ENCODE data around the gene DYSF.

DYSF gene

GRCh38 chr2:71715241-71715750 is 261.9 kb downstream of the DYSF start:
- DNase-seq: no peak

- DNase-seq: no peak
Measured at GRCh38 chr2:71715951-71716696, 262.8 kb downstream of the DYSF start.

- DNase-seq: no peak
Measured at GRCh38 chr2:71716697-71717624, 263.6 kb downstream of the DYSF start.

- DNase-seq: no peak
Measured at GRCh38 chr2:71718686-71719085, 265.3 kb downstream of the DYSF start.

GRCh38 chr2:71719520-71720282 is 266.3 kb downstream of the DYSF start:
- DNase-seq: no peak

- no peak for DNase-seq
Measured at GRCh38 chr2:71720283-71720560, 266.9 kb downstream of the DYSF start.

GRCh38 chr2:71720596-71721361 is 267.4 kb downstream of the DYSF start:
- no peak for DNase-seq

- no peak for DNase-seq
Measured at GRCh38 chr2:71721362-71721665, 268.0 kb downstream of the DYSF start.

- no peak for DNase-seq
Measured at GRCh38 chr2:71721669-71722068, 268.3 kb downstream of the DYSF start.

GRCh38 chr2:71722286-71722685 is 268.9 kb downstream of the DYSF start:
- no peak for DNase-seq

- DNase-seq: no peak
Measured at GRCh38 chr2:71724793-71725192, 271.4 kb downstream of the DYSF start.

- no peak for DNase-seq
Measured at GRCh38 chr2:71725836-71726235, 272.5 kb downstream of the DYSF start.

- DNase-seq: no peak
Measured at GRCh38 chr2:71727562-71727961, 274.2 kb downstream of the DYSF start.

- no peak for DNase-seq
Measured at GRCh38 chr2:71728036-71728435, 274.7 kb downstream of the DYSF start.

- no peak for DNase-seq
Measured at GRCh38 chr2:71730785-71731383, 277.5 kb downstream of the DYSF start.

- no peak for DNase-seq
Measured at GRCh38 chr2:71734620-71735019, 281.3 kb downstream of the DYSF start.

- DNase-seq: no peak
Measured at GRCh38 chr2:71735676-71736075, 282.3 kb downstream of the DYSF start.

Measured in activated CD4-positive, alpha-beta T cell treated with anti-CD3 and anti-CD28 coated beads for 4 hours (primary cell).